Measurements from ENCODE around the gene ISLR.

DNA sequence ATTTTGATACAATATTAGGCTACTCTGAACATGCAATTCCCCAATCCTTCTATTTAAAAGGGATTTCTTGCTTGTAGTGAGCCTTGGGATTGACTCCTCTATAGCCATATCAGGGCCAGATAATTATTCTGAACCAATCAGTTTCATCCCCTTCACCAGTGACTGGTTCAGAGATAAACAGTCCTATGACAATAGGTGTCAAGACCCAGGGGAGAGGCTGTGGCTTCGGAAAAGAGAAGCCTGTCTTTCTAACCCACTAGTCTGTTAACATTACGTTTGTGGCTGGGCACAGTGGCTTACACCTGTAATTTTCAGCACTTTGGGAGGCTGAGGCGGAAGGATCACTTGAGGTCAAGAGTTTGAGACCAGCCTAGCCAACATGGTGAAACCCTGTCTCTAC is 49.3 kb upstream of the ISLR start:
- TF ChIP-seq, protein P1, sequence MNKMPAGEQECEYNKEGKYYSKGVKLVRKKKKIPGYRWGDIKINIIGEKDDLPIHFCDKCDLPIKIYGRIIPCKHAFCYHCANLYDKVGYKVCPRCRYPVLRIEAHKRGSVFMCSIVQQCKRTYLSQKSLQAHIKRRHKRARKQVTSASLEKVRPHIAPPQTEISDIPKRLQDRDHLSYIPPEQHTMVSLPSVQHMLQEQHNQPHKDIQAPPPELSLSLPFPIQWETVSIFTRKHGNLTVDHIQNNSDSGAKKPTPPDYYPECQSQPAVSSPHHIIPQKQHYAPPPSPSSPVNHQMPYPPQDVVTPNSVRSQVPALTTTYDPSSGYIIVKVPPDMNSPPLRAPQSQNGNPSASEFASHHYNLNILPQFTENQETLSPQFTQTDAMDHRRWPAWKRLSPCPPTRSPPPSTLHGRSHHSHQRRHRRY (tag by site-specific recombination; IDR thresholded peaks at IDR 0.05), result no peak
- TF ChIP-seq, protein P2, sequence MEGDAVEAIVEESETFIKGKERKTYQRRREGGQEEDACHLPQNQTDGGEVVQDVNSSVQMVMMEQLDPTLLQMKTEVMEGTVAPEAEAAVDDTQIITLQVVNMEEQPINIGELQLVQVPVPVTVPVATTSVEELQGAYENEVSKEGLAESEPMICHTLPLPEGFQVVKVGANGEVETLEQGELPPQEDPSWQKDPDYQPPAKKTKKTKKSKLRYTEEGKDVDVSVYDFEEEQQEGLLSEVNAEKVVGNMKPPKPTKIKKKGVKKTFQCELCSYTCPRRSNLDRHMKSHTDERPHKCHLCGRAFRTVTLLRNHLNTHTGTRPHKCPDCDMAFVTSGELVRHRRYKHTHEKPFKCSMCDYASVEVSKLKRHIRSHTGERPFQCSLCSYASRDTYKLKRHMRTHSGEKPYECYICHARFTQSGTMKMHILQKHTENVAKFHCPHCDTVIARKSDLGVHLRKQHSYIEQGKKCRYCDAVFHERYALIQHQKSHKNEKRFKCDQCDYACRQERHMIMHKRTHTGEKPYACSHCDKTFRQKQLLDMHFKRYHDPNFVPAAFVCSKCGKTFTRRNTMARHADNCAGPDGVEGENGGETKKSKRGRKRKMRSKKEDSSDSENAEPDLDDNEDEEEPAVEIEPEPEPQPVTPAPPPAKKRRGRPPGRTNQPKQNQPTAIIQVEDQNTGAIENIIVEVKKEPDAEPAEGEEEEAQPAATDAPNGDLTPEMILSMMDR (tag by site-specific recombination; IDR thresholded peaks at IDR 0.05), result no peak
- TF ChIP-seq KLF1 (tag by site-specific recombination; IDR thresholded peaks at IDR 0.05) (no peak), HOXA7 (CRISPR knock-in tag; IDR thresholded peaks at IDR 0.05; ENCODE audit: borderline replicate concordance) (no peak), ZBTB17 (tag by site-specific recombination; IDR thresholded peaks at IDR 0.05) (no peak), BCL11A (tag by site-specific recombination; IDR thresholded peaks at IDR 0.05; ENCODE audit: low read depth) (no peak), ZNF664 (tag by site-specific recombination; IDR thresholded peaks at IDR 0.05) (no peak), ZNF626 (tag by site-specific recombination; IDR thresholded peaks at IDR 0.05) (no peak), ZNF184 (tag by site-specific recombination; IDR thresholded peaks at IDR 0.05) (no peak), ZNF529 (tag by site-specific recombination; IDR thresholded peaks at IDR 0.05; ENCODE audit: insufficient replicate concordance) (no peak), HOXD13 (CRISPR knock-in tag; IDR thresholded peaks at IDR 0.05; ENCODE audit: borderline replicate concordance) (no peak)
- TF ChIP-seq, protein P3, sequence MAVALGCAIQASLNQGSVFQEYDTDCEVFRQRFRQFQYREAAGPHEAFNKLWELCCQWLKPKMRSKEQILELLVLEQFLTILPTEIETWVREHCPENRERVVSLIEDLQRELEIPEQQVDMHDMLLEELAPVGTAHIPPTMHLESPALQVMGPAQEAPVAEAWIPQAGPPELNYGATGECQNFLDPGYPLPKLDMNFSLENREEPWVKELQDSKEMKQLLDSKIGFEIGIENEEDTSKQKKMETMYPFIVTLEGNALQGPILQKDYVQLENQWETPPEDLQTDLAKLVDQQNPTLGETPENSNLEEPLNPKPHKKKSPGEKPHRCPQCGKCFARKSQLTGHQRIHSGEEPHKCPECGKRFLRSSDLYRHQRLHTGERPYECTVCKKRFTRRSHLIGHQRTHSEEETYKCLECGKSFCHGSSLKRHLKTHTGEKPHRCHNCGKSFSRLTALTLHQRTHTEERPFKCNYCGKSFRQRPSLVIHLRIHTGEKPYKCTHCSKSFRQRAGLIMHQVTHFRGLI (tag by site-specific recombination; IDR thresholded peaks at IDR 0.05), result no peak
- TF ChIP-seq, protein P4, sequence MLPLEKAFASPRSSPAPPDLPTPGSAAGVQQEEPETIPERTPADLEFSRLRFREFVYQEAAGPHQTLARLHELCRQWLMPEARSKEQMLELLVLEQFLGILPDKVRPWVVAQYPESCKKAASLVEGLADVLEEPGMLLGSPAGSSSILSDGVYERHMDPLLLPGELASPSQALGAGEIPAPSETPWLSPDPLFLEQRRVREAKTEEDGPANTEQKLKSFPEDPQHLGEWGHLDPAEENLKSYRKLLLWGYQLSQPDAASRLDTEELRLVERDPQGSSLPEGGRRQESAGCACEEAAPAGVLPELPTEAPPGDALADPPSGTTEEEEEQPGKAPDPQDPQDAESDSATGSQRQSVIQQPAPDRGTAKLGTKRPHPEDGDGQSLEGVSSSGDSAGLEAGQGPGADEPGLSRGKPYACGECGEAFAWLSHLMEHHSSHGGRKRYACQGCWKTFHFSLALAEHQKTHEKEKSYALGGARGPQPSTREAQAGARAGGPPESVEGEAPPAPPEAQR (tag by site-specific recombination; IDR thresholded peaks at IDR 0.05), result no peak

All from HEK293 (cell line).